Melanocyte of skin (primary cell): ENCODE measurements around the gene VPREB3. TPM values are rescaled to one million over a fixed set of nuclear protein-coding genes. Genes with fewer than 3 reads are reported as not detected.

Experiments
- total RNA-seq, 2 donors: library from RNA; depleted of rRNA; stranded (reverse); fragments of >200 nt; gene quantifications; 2 replicates each; pipeline ENCODE4 v1.2.3, GENCODE V29; 2012

The VPREB3 gene
- not detected for total RNA-seq

GRCh38 chr22:23754220-23754919 is at the start of gene VPREB3:
VPREB3 (minus strand) TSS chr22:23754425; CDS start chr22:23754363, 62 bp downstream.

GRCh38 chr22:23786752-23787599 is 32.8 kb upstream of the VPREB3 start, which contains the start of gene SMARCB1:
SMARCB1 (plus strand) TSS chr22:23786966; CDS start chr22:23787170, 204 bp downstream.

DNA sequence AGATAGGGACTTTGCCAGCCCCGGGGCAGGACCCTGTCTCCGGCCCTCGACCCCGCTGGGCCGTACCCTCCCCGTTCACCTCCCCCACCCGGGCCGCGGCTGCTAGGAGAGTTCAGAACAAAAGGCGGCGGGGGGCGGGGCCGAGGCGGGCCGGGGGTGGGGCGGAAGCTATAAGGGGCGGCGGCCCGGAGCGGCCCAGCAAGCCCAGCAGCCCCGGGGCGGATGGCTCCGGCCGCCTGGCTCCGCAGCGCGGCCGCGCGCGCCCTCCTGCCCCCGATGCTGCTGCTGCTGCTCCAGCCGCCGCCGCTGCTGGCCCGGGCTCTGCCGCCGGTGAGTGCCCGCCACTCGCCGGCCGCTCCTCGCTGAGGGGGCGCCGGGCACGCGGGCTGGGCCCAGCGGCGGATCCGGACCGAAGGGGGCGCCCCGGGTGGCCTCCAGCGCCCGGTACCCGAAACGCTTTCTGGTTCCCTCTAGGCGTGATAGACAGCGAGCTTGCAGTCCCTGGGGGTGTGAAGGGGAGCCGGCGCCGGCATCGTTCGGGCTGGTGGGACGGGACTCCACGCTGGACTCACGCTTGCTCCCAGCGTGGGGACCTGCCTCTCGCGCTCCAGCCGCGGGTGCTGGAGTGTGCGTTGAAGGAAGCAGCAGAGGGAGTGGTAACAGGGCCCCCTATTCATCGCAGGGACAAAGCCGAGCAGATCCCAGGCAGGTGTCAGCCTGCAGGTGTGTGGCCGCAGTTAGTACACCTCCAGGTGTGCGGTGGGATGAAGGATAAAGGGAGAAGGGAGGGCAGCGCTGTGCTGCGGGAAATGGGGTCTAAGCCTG is 18.6 kb upstream of the VPREB3 start, which contains the start of gene MMP11:
Gene MMP11 (plus strand): TSS at position 201 of the 825 bp plus-strand sequence. CDS start 22 bp downstream, at position 223.

GRCh38 chr22:23767673-23768548 is 13.7 kb upstream of the VPREB3 start, which contains the start of gene CHCHD10:
CHCHD10 (minus strand) TSS chr22:23767972; CDS start chr22:23767874, 98 bp downstream.

DNA sequence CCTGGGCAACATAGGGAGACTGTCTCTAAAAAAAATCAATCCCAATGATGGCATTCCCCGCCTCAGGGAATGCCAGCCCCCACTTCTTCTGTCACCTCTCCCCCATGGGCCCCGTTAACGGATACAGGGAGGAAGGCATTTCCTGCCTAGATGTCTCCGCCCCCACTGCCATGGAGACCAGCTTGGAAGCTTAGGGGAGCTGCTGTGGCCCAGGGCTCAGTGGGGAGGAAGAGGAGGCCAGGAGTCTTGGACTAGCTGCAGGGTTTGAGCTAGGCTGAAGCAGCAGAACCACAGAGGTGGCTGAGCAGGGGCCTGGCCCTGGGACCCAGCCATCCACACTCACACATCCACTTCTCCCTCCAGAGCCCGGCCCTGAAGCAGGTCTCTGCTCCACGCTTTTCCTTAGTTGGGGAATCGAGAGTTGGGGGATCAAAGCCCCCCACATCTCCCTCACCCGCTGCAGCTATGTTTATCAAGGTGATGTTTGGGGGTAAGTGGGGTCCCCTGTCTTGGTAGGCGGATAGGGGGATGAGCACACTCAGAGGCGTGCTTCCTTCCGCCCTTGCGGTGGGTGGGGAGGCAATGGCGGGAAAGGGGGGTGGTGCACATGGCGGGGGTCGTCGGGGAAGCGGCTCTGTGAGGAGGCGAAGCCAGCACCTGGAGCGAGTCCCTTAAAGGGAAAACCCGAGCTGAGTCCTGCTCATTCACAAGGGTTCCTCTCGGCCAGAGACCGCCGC is 8.8 kb upstream of the VPREB3 start, which contains the start of gene C22orf15:
Gene C22orf15 (plus strand): TSS at position 149 of the 737 bp plus-strand sequence. CDS start 317 bp downstream, at position 466.

DNA sequence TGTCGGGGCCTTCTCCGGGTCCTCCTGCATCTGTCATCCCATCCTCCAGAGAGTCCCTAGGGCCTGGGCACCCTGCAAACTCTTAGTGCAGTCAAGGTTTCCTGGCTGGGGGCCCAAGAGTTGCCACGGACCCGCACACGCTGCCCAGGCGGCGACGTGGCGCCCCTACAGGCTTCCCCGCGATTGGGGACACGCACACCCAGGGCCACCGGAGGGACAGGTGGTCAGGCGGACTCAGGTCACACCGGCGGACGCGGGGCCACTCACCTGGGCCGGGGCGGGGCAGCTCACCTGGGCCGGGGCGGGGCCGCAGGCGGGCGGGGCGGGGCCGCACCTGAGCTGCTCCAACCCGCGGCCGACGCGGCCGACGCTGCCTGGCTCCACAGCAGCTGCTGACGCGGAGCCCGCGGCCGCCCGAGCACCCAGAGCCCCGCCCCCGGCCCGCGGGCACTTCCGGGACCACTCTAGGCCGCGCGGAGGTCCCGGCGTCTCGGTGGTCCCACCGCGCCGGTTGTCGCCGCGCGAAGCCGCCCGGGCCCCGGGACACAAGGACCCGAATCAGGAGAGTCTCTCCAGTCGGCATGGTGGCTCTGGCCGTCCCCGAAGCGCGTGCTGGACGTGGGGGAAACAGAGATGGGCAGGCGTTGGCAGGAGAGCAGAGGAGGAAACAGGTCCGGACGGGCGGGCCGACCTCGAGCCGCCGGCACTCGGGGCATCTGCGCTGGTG is 3.3 kb downstream of the VPREB3 start, which contains the start of gene ZNF70:
Gene ZNF70 (minus strand): TSS at position 399 of the 727 bp plus-strand sequence. CDS start 5,972 bp downstream, outside the sequence.

Other genes with a start within 250 kb of the VPREB3 start
- gene IGLL1, start 174.1 kb downstream of the VPREB3 start, total RNA-seq: not detected
- not detected for gene DRICH1, start 122.1 kb downstream of the VPREB3 start, total RNA-seq
- under 1 TPM in 1 of 2 donors, not detected in 1; under 0.01 TPM for gene RGL4, start 63.4 kb downstream of the VPREB3 start, total RNA-seq
- 1 to 10 TPM; 3.8 to 4.0 TPM for gene ZNF70, start 3.3 kb downstream of the VPREB3 start, total RNA-seq
- gene C22orf15, start 8.6 kb upstream of the VPREB3 start, total RNA-seq: under 1 TPM in 1 of 2 donors, not detected in 1; 0.69 TPM
- gene CHCHD10, start 13.5 kb upstream of the VPREB3 start, total RNA-seq: 10 to 100 TPM in 1 of 2 donors, 1 to 10 TPM in 1; 2.8 to 12.0 TPM
- 1 to 10 TPM in 1 of 2 donors, under 1 TPM in 1; 1.00 to 2.8 TPM for gene MMP11, start 18.4 kb upstream of the VPREB3 start, total RNA-seq
- gene SMARCB1, start 32.5 kb upstream of the VPREB3 start, total RNA-seq: 10 to 100 TPM; 44.0 to 52.3 TPM
- gene DERL3, start 84.6 kb upstream of the VPREB3 start, total RNA-seq: under 1 TPM; under 0.01 to 0.67 TPM
- 1 to 10 TPM; 6.0 to 9.6 TPM for gene SLC2A11, start 103.5 kb upstream of the VPREB3 start, total RNA-seq
- 100 to 1,000 TPM; 243 to 270 TPM for gene MIF, start 140.0 kb upstream of the VPREB3 start, total RNA-seq
- 1 to 10 TPM in 1 of 2 donors, under 1 TPM in 1; 0.69 to 2.7 TPM for gene GSTT2B, start 206.8 kb upstream of the VPREB3 start, total RNA-seq
- gene DDTL, start 212.5 kb upstream of the VPREB3 start, total RNA-seq: 1 to 10 TPM in 1 of 2 donors, under 1 TPM in 1; 0.67 to 1.0 TPM
- gene DDT, start 220.0 kb upstream of the VPREB3 start, total RNA-seq: 100 to 1,000 TPM; 101 to 125 TPM
- gene GSTT2, start 225.7 kb upstream of the VPREB3 start, total RNA-seq: not detected